HepG2 (cell line): ENCODE measurements around the gene UXS1. TPM values are rescaled to one million over a fixed set of nuclear protein-coding genes. Genes with fewer than 3 reads are reported as not detected.

Experiments
- ATAC-seq: fragments of 200-7000 bp; cut with Tn5 transposase; 3 replicates; pipeline ENCODE4 v1.9.1; 2020; ENCODE audit warnings: mild to moderate bottlenecking, moderate library complexity
- BruUV-seq: library from RNA; stranded (reverse); fragments of 400-500 nt; replicated peaks from 2 replicates; lab custom pipeline; 2021; lab: Mats Ljungman, UMichigan
- CTCF ChIA-PET: fragments of 300-600 bp; formaldehyde crosslinking; extraction: SDS; loops from one replicate; lab custom pipeline; 2021; ENCODE audit warnings: low total read pairs, inconsistent platforms, low intra/inter-chr PET ratio; lab: Yijun Ruan, JAX
- POLR2A ChIA-PET: fragments of 350-600 bp; sonication (Branson Sonifier 250); formaldehyde crosslinking; loops from one replicate; lab custom pipeline; 2020; ENCODE audit warnings: antibody characterized with exemption, inconsistent platforms; lab: Yijun Ruan, JAX
- DNase-seq: peaks from one replicate; pipeline ENCODE4 v3.0.0-alpha.2; 2015; ENCODE audit warnings: low spot score
- FAIRE-seq: peaks from 3 replicates; lab custom pipeline; 2011; peaks lifted over from hg19 to GRCh38; lab: Jason Lieb, UNC
- H2AFZ ChIP-seq: one replicate; pipeline ENCODE4 v1.6.1; 2011; ENCODE audit warnings: low read length, inconsistent platforms
- H3K27ac ChIP-seq: fragments of 300-600 bp; 3 replicates; pipeline ENCODE4 v1.8.0; 2011; ENCODE audit warnings: mixed run types, mild to moderate bottlenecking, mixed read lengths, low read length, inconsistent platforms; ENCODE audit not compliant: insufficient read depth; ENCODE audit errors: extremely low read length
- H3K27me3 ChIP-seq, 2 experiments: fragments of 200-600 bp in 1 of 2; 2 replicates in 1 of 2; 3 replicates in 1 of 2; pipeline versions ENCODE4 v1.6.0 to v1.8.0; 2011; ENCODE audit warnings: low read length in 2 of 2, mild to moderate bottlenecking in 2 of 2, moderate library complexity in 2 of 2, inconsistent platforms in 1 of 2; ENCODE audit not compliant: insufficient read depth in 2 of 2, control insufficient read depth in 1 of 2
- H3K36me3 ChIP-seq, 2 experiments: fragments of 200-600 bp in 1 of 2; replicated peaks in 1 of 2; 2 replicates in 1 of 2; 3 replicates in 1 of 2; pipeline versions ENCODE4 v1.5.1 to v1.8.0; 2011; ENCODE audit warnings: low read length in 2 of 2, inconsistent platforms in 1 of 2; ENCODE audit not compliant: insufficient read depth in 2 of 2, control insufficient read depth in 1 of 2
- H3K4me1 ChIP-seq: 2 replicates; pipeline ENCODE4 v1.5.1; 2012; ENCODE audit warnings: low read length, inconsistent platforms; ENCODE audit not compliant: insufficient read depth
- H3K4me2 ChIP-seq: 2 replicates; pipeline ENCODE4 v1.6.0; 2011; ENCODE audit warnings: low read depth, low read length, inconsistent platforms
- H3K4me3 ChIP-seq, 3 experiments: fragments of 200-600 bp in 1 of 3; sonication (generic), shearing (Covaris generic) in 1 of 3; replicated peaks in 1 of 3; 2 replicates each; pipeline ENCODE4 v1.5.1; 2011 to 2016; ENCODE audit warnings: low read length in 3 of 3, inconsistent platforms in 2 of 3, low read depth in 2 of 3, mild to moderate bottlenecking in 2 of 3, control low read depth in 1 of 3, mixed read lengths in 1 of 3; ENCODE audit not compliant: insufficient read depth in 1 of 3
- H3K79me2 ChIP-seq: one replicate; pipeline ENCODE4 v1.6.1; 2011; ENCODE audit warnings: low read length, inconsistent platforms; ENCODE audit not compliant: insufficient read depth
- H3K9ac ChIP-seq: 2 replicates; pipeline ENCODE4 v1.6.0; 2011; ENCODE audit warnings: mild to moderate bottlenecking, low read depth, low read length, inconsistent platforms; ENCODE audit not compliant: insufficient read depth
- H3K9me3 ChIP-seq: 2 replicates; pipeline ENCODE4 v1.5.1; 2012; ENCODE audit warnings: mild to moderate bottlenecking, low read length
- H4K20me1 ChIP-seq: 2 replicates; pipeline ENCODE4 v1.6.0; 2011; ENCODE audit warnings: inconsistent platforms, mild to moderate bottlenecking, low read length, moderate library complexity; ENCODE audit not compliant: insufficient read depth
- ATF5 ChIP-seq: sonication (generic); formaldehyde crosslinking; IDR thresholded peaks from 2 replicates; pipeline ENCODE4 v1.4.0; 2020; ENCODE audit warnings: mild to moderate bottlenecking, low read depth, missing genetic modification reagents
- E2F5 ChIP-seq: sonication (generic); formaldehyde crosslinking; conservative IDR thresholded peaks from 2 replicates; pipeline ENCODE4 v1.4.0; 2020; ENCODE audit warnings: missing genetic modification reagents
- FOSL1 ChIP-seq: sonication (generic); formaldehyde crosslinking; IDR thresholded peaks from 2 replicates; pipeline ENCODE4 v1.9.0; 2021; ENCODE audit warnings: missing genetic modification reagents, borderline replicate concordance
- GPN1 ChIP-seq: sonication (generic); formaldehyde crosslinking; IDR thresholded peaks from 2 replicates; pipeline ENCODE4 v1.5.1; 2020; ENCODE audit warnings: missing genetic modification reagents, borderline replicate concordance
- MXD1 ChIP-seq: sonication (generic); formaldehyde crosslinking; IDR thresholded peaks from 2 replicates; pipeline ENCODE4 v1.4.0; 2020; ENCODE audit warnings: mild to moderate bottlenecking, missing genetic modification reagents
- MZF1 ChIP-seq: sonication (generic); formaldehyde crosslinking; IDR thresholded peaks from 2 replicates; pipeline ENCODE4 v1.8.1; 2023; ENCODE audit warnings: mild to moderate bottlenecking, missing genetic modification reagents, borderline replicate concordance
- NFIB ChIP-seq: sonication (generic); formaldehyde crosslinking; IDR thresholded peaks from 2 replicates; pipeline ENCODE4 v1.9.0; 2021; ENCODE audit warnings: missing genetic modification reagents, mild to moderate bottlenecking, borderline replicate concordance
- POLR2A ChIP-seq, 2 experiments: IDR thresholded peaks; 2 replicates each; pipeline ENCODE4 v1.6.1; 2011; ENCODE audit warnings: low read depth in 2 of 2, low read length in 2 of 2, mild to moderate bottlenecking in 1 of 2, moderate library complexity in 1 of 2; ENCODE audit not compliant: insufficient read depth in 1 of 2
- SMAD9 ChIP-seq: sonication (generic); formaldehyde crosslinking; IDR thresholded peaks from 2 replicates; pipeline ENCODE4 v1.5.1; 2020; ENCODE audit warnings: mild to moderate bottlenecking, missing genetic modification reagents
- STAG1 ChIP-seq: sonication (generic); formaldehyde crosslinking; IDR thresholded peaks from 2 replicates; pipeline ENCODE4 v1.4.0; 2020; ENCODE audit warnings: missing genetic modification reagents
- TEF ChIP-seq: sonication (generic); formaldehyde crosslinking; IDR thresholded peaks from 2 replicates; pipeline ENCODE4 v1.5.0; 2020; ENCODE audit warnings: missing genetic modification reagents
- TSC22D2 ChIP-seq: sonication (generic); formaldehyde crosslinking; IDR thresholded peaks from 2 replicates; pipeline ENCODE4 v1.5.1; 2020; ENCODE audit warnings: missing genetic modification reagents, mild to moderate bottlenecking, borderline replicate concordance
- ZBTB33 ChIP-seq: sonication (generic); formaldehyde crosslinking; IDR thresholded peaks from 2 replicates; pipeline ENCODE4 v1.4.0; 2020; ENCODE audit warnings: missing genetic modification reagents
- ZBTB42 ChIP-seq: sonication (generic); formaldehyde crosslinking; IDR thresholded peaks from 2 replicates; pipeline ENCODE4 v1.5.0; 2020; ENCODE audit warnings: mild to moderate bottlenecking, missing genetic modification reagents
- ZFP1 ChIP-seq: IDR thresholded peaks from 2 replicates; pipeline ENCODE4 v1.6.1; 2016
- ZFP91 ChIP-seq: sonication (generic); formaldehyde crosslinking; IDR thresholded peaks from 2 replicates; pipeline ENCODE4 v1.9.0; 2022; ENCODE audit warnings: missing genetic modification reagents, mild to moderate bottlenecking, borderline replicate concordance
- ZNF274 ChIP-seq: sonication (generic); formaldehyde crosslinking; IDR thresholded peaks from 2 replicates; pipeline ENCODE4 v1.5.1; 2020; ENCODE audit warnings: mild to moderate bottlenecking, missing genetic modification reagents
- ZNF329 ChIP-seq: sonication (generic); formaldehyde crosslinking; IDR thresholded peaks from 2 replicates; pipeline ENCODE4 v1.9.0; 2021; ENCODE audit warnings: low read depth, mild to moderate bottlenecking, missing genetic modification reagents
- ZNF572 ChIP-seq: sonication (generic); formaldehyde crosslinking; IDR thresholded peaks from 2 replicates; pipeline ENCODE4 v1.5.1; 2020; ENCODE audit warnings: mild to moderate bottlenecking, missing genetic modification reagents
- ZNF773 ChIP-seq: sonication (generic); formaldehyde crosslinking; IDR thresholded peaks from 2 replicates; pipeline ENCODE4 v1.4.0; 2020; ENCODE audit warnings: missing genetic modification reagents, borderline replicate concordance
- WGBS: methylation state at CpG from one replicate; pipeline ENCODE4 v1.1.6; 2017; ENCODE audit warnings: low lambda C conversion rate; 5-methylcytosine and 5-hydroxymethylcytosine counted together
- in situ Hi-C: cut with HindIII; loops from 2 replicates; pipeline ENCODE4 v1.10.0; 2017; ENCODE audit warnings: low pct_unique_long_range_greater_than_20kb; ENCODE audit not compliant: extremely low pct_ligation_motif_present
- intact Hi-C: fragments of 100-400 bp; cut with micrococcal nuclease; formaldehyde crosslinking; loops from one replicate; pipeline ENCODE4 v1.10.0; 2022; ENCODE audit not compliant: unreplicated experiment
- polyA plus RNA-seq, 8 experiments: library from polyadenylated mRNA; depleted of rRNA in 3 of 8; stranded (reverse) in 7 of 8; unstranded in 1 of 8; fragments of >200 nt; fragmentation: Illumina TruSeq in 4 of 8; extraction: Trizol in 4 of 8; gene quantifications; 2 replicates each; pipeline versions ENCODE4 v1.2.1 to v1.2.3, GENCODE V29; 2011 to 2016; ENCODE audit warnings: low read depth in 4 of 8, missing spikeins in 1 of 8, mixed read lengths in 1 of 8; ENCODE audit not compliant: insufficient read depth in 1 of 8
- total RNA-seq, 5 experiments: library from RNA; depleted of rRNA; stranded (reverse); fragments of >200 nt; fragmentation: Illumina TruSeq; extraction: Trizol; gene quantifications; 2 replicates each; pipeline ENCODE4 v1.2.3, GENCODE V29; 2016; ENCODE audit warnings: low read depth in 1 of 5

The UXS1 gene
- total and polyA plus RNA-seq, 2 of the 13 experiments (the other 11 are each of a cell fraction or from before 2014, with no cell fraction given): 53.3 to 110 TPM

GRCh38 chr2:106140913-106141312 is 53.2 kb downstream of the UXS1 start:
- FAIRE-seq: no peak
- H3K9me3 ChIP-seq: no peaks in the 10 kb centered on the region
- no peak for ATAC-seq
- DNase-seq: no peak
- intact Hi-C loops: no loop called here
- peaks cover 13 to 41% of the 10 kb centered on the region in 2 experiments; a peak in 4 of 5 replicates for H3K36me3 ChIP-seq
- 94% methylated on average over 2 of the region's 2 CpGs for WGBS
- CTCF ChIA-PET: no interaction called here
- no peak overlapping the region for H3K27ac ChIP-seq
- H2AFZ ChIP-seq: no peak overlapping the region
- in situ Hi-C loops: no loop called here
- no peak overlapping the region for H3K4me3 ChIP-seq
- no peak overlapping the region for H3K4me2 ChIP-seq
- no TSS peak for BruUV-seq
- POLR2A ChIA-PET: interaction anchor here (0.9 kb wide), 1 partner anchor 14 kb away, joined by 3 read pairs; no protein-coding TSS in a partner anchor
- H3K79me2 ChIP-seq: peaks cover 8% of the 10 kb centered on the region
- no peaks in the 10 kb centered on the region for H3K27me3 ChIP-seq
- H3K9ac ChIP-seq: no peak overlapping the region
- peaks cover 25% of the 10 kb centered on the region for H3K4me1 ChIP-seq
- H4K20me1 ChIP-seq: no peaks in the 10 kb centered on the region
- no peak for TF ChIP-seq TEF (CRISPR knock-in tag)
- TF ChIP-seq TSC22D2 (CRISPR knock-in tag): no peak
- no peak for TF ChIP-seq NFIB (CRISPR knock-in tag)
- TF ChIP-seq ZBTB42 (CRISPR knock-in tag): no peak
- no peak for TF ChIP-seq ZBTB33 (CRISPR knock-in tag)
- TF ChIP-seq MZF1 (CRISPR knock-in tag): no peak
- TF ChIP-seq GPN1: no peak
- TF ChIP-seq POLR2A (IDR thresholded peaks at IDR 0.05; ENCODE audit: insufficient read depth in 1 of 2, low read depth in 2 of 2, low read length in 2 of 2): no peak
- no peak for TF ChIP-seq ATF5 (CRISPR knock-in tag)
- TF ChIP-seq ZNF572 (CRISPR knock-in tag): no peak
- TF ChIP-seq SMAD9 (CRISPR knock-in tag): no peak
- TF ChIP-seq ZNF329 (CRISPR knock-in tag): no peak
- TF ChIP-seq MXD1 (CRISPR knock-in tag): no peak
- TF ChIP-seq ZFP1 (CRISPR knock-in tag): no peak
- no peak for TF ChIP-seq ZFP91 (CRISPR knock-in tag)
- no peak for TF ChIP-seq FOSL1 (CRISPR knock-in tag)
- no peak for TF ChIP-seq ZNF773 (CRISPR knock-in tag)
- TF ChIP-seq ZNF274 (CRISPR knock-in tag): no peak
- no peak for TF ChIP-seq E2F5 (CRISPR knock-in tag)
- no peak for TF ChIP-seq STAG1 (CRISPR knock-in tag)
